ENCODE results near the gene KLHL36.

DNA sequence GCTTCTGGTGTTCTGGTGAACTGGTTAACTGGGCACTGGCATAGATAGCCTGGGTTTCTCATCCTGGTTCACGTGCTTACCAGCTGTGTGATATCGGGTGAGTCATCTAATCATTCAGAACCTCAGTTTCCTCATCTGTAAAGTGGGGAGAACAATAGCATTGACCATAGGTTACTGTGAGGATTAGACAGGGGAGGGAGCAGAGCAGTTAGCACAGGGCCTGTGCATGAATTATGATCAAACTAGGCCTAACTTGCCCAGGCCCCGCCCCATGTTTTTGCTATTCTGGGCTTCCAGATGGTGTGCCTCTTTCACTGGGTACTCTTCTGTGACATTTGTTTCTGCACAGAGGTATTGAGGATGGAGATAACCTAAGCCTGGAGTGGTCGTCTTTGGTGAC is 4.6 kb upstream of the KLHL36 start:
- TF ChIP-seq, protein P1, sequence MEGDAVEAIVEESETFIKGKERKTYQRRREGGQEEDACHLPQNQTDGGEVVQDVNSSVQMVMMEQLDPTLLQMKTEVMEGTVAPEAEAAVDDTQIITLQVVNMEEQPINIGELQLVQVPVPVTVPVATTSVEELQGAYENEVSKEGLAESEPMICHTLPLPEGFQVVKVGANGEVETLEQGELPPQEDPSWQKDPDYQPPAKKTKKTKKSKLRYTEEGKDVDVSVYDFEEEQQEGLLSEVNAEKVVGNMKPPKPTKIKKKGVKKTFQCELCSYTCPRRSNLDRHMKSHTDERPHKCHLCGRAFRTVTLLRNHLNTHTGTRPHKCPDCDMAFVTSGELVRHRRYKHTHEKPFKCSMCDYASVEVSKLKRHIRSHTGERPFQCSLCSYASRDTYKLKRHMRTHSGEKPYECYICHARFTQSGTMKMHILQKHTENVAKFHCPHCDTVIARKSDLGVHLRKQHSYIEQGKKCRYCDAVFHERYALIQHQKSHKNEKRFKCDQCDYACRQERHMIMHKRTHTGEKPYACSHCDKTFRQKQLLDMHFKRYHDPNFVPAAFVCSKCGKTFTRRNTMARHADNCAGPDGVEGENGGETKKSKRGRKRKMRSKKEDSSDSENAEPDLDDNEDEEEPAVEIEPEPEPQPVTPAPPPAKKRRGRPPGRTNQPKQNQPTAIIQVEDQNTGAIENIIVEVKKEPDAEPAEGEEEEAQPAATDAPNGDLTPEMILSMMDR (IDR thresholded peaks at IDR 0.05 in 2 of 3, conservative IDR thresholded peaks at IDR 0.05 in 1 of 3; ENCODE audit: borderline replicate concordance in 1 of 3, insufficient read depth in 1 of 3, low read depth in 2 of 3, low read length in 2 of 3), result no peak
- TF ChIP-seq ELF1 (IDR thresholded peaks at IDR 0.05; ENCODE audit: borderline replicate concordance, low read depth) (no peak), POLR2AphosphoS5 (IDR thresholded peaks at IDR 0.05; ENCODE audit: low read depth, low read length) (no peak), SRF (IDR thresholded peaks at IDR 0.05; ENCODE audit: low read depth) (no peak), TCF7L2 (IDR thresholded peaks at IDR 0.05; ENCODE audit: borderline replicate concordance, extremely low read depth, insufficient read depth, insufficient read length) (no peak), POLR2A (IDR thresholded peaks at IDR 0.05; ENCODE audit: borderline replicate concordance, extremely low read depth, insufficient read depth, insufficient read length) (no peak), REST (IDR thresholded peaks at IDR 0.05; ENCODE audit: low read depth) (no peak), CEBPB (IDR thresholded peaks at IDR 0.05; ENCODE audit: low read depth) (no peak), YY1 (IDR thresholded peaks at IDR 0.05; ENCODE audit: extremely low read depth, insufficient replicate concordance, low read depth, low read length) (no peak)
- TF ChIP-seq, protein P2, sequence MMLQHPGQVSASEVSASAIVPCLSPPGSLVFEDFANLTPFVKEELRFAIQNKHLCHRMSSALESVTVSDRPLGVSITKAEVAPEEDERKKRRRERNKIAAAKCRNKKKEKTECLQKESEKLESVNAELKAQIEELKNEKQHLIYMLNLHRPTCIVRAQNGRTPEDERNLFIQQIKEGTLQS (IDR thresholded peaks at IDR 0.05), result no peak
